ENCODE data around the gene TTLL9. TPM values are rescaled to one million over a fixed set of nuclear protein-coding genes. Genes with fewer than 3 reads are reported as not detected.
"Not testable (repeated sequence)": the region's sequence is repeated elsewhere in the genome, so short reads cannot be mapped to it uniquely, and the experiment has no call there.

The TTLL9 gene
- total RNA-seq, 4 donors from 2014 or later: 0.09 to 0.38 TPM; not detected in 2

GRCh38 chr20:31913431-31914157 is 43.2 kb downstream of the TTLL9 start:
- intact Hi-C loops (cut with DNase I): no loop called here
- H3K27me3 ChIP-seq: no peaks in the 10 kb centered on the region
- 87 to 92% methylated on average over 5 to 10 of the region's 15 CpGs for WGBS, 2 donors
- no peak for DNase-seq
- TF ChIP-seq POLR2A (IDR thresholded peaks at IDR 0.05) (no peak), CTCF (IDR thresholded peaks at IDR 0.05) (no peak)
- H3K4me1 ChIP-seq: peaks cover 0 to 40% (median 3%) of the 10 kb centered on the region in 3 donors
- no peaks in the 10 kb centered on the region for H3K36me3 ChIP-seq
- H3K9me3 ChIP-seq: no peaks in the 10 kb centered on the region
- no peak overlapping the region for H3K27ac ChIP-seq
- H3K4me3 ChIP-seq: no peak overlapping the region

GRCh38 chr20:31914170-31914569 is 43.7 kb downstream of the TTLL9 start:
- intact Hi-C loops (cut with DNase I): no loop called here
- TF ChIP-seq CTCF (IDR thresholded peaks at IDR 0.05): no peak
- no peak for TF ChIP-seq POLR2A (IDR thresholded peaks at IDR 0.05)
- peaks cover 5 to 44% (median 9%) of the 10 kb centered on the region in 3 donors for H3K4me1 ChIP-seq
- no peaks in the 10 kb centered on the region for H3K9me3 ChIP-seq
- DNase-seq: no peak
- no peaks in the 10 kb centered on the region for H3K27me3 ChIP-seq
- no peak overlapping the region for H3K4me3 ChIP-seq
- peak overlapping the region in 3 of 4 donors; percentile 32 to 57 (median 49) for H3K27ac ChIP-seq
- WGBS, 2 donors: 80 to 82% methylated on average over 5 of the region's 5 CpGs
- H3K36me3 ChIP-seq: no peaks in the 10 kb centered on the region

GRCh38 chr20:31915491-31916280 is 45.3 kb downstream of the TTLL9 start:
- Histone ChIP-seq H3K4me1 (peaks cover 5 to 59% (median 10%) of the 10 kb centered on the region in 3 donors), H3K27ac (peak overlapping the region in 3 of 4 donors; percentile 32 to 57 (median 49)), H3K4me3 (no peak overlapping the region), H3K27me3 (no peaks in the 10 kb centered on the region), H3K36me3 (no peaks in the 10 kb centered on the region), H3K9me3 (no peaks in the 10 kb centered on the region)
- DNase-seq: no peak
- intact Hi-C loops (cut with DNase I): no loop called here
- TF ChIP-seq CTCF (IDR thresholded peaks at IDR 0.05) (no peak), POLR2A (IDR thresholded peaks at IDR 0.05) (no peak)
- WGBS, 2 donors: 70 to 74% methylated on average over 7 of the region's 7 CpGs

- Histone ChIP-seq H3K27me3 (no peaks in the 10 kb centered on the region), H3K36me3 (no peaks in the 10 kb centered on the region), H3K4me3 (no peak overlapping the region), H3K27ac (no peak overlapping the region), H3K4me1 (peaks cover 5 to 59% (median 10%) of the 10 kb centered on the region in 3 donors), H3K9me3 (no peaks in the 10 kb centered on the region)
- no peak for DNase-seq
- 83 to 96% methylated on average over 4 of the region's 4 CpGs for WGBS, 2 donors
- intact Hi-C loops (cut with DNase I): no loop called here
- TF ChIP-seq POLR2A (IDR thresholded peaks at IDR 0.05) (no peak), CTCF (IDR thresholded peaks at IDR 0.05) (no peak)
Observed at GRCh38 chr20:31916708-31917107, 46.3 kb downstream of the TTLL9 start.

GRCh38 chr20:31917962-31918412 is 47.6 kb downstream of the TTLL9 start:
- H3K27me3 ChIP-seq; intact Hi-C loops (cut with DNase I); DNase-seq; H3K36me3 ChIP-seq; H3K9me3 ChIP-seq; H3K4me3 ChIP-seq: not testable (repeated sequence)
- WGBS, 2 donors: 20 to 30% methylated on average over 7 of the region's 7 CpGs
- Histone ChIP-seq H3K4me1 (peaks cover 5 to 59% (median 10%) of the 10 kb centered on the region in 3 donors), H3K27ac (peak overlapping the region in 2 of 4 donors; percentile 36 to 59)

All from esophagus squamous epithelium (tissue), 5 donors.